ENCODE data around the gene TET2.

The TET2 gene

DNA sequence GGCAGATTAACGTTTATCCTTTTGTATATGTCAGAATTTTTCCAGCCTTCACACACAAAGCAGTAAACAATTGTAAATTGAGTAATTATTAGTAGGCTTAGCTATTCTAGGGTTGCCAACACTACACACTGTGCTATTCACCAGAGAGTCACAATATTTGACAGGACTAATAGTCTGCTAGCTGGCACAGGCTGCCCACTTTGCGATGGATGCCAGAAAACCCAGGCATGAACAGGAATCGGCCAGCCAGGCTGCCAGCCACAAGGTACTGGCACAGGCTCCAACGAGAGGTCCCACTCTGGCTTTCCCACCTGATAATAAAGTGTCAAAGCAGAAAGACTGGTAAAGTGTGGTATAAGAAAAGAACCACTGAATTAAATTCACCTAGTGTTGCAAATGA lies 94.8 kb downstream of the TET2 start:
- ChIA-PET POLR2A (ENCODE audit: low non-redundant PET) (no interaction called here), CTCF (interaction anchor here (0.6 kb wide), 2 partner anchors 293 to 376 kb away, joined by 3 to 4 read pairs; no protein-coding TSS in a partner anchor)
- no peak for DNase-seq (ENCODE audit: low spot score)
- TF ChIP-seq CTCF (conservative IDR thresholded peaks at IDR 0.05; ENCODE audit: low read depth): no peak
- no peak overlapping the region for H3K27ac ChIP-seq

DNA sequence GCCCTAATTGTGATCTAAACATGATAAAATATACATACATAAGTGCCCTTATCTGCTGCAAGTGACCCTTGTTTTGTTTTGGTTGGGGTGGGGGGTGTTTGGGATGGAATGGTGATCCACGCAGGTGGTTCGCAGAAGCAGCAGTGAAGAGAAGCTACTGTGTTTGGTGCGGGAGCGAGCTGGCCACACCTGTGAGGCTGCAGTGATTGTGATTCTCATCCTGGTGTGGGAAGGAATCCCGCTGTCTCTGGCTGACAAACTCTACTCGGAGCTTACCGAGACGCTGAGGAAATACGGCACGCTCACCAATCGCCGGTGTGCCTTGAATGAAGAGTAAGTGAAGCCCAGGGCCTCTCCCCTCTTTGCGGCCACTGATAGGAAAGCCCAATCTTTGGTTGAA lies 96.8 kb downstream of the TET2 start:
- CTCF ChIA-PET: interaction anchor here (0.6 to 0.9 kb wide), 2 partner anchors 15 to 691 kb away, joined by 3 to 5 read pairs; no protein-coding TSS in a partner anchor
- no peak for TF ChIP-seq CTCF (conservative IDR thresholded peaks at IDR 0.05; ENCODE audit: low read depth)
- POLR2A ChIA-PET (ENCODE audit: low non-redundant PET): no interaction called here
- no peak overlapping the region for H3K27ac ChIP-seq
- no peak for DNase-seq (ENCODE audit: low spot score)

- CTCF ChIA-PET: no interaction called here
- no peak overlapping the region for H3K27ac ChIP-seq
- TF ChIP-seq CTCF (conservative IDR thresholded peaks at IDR 0.05; ENCODE audit: low read depth): no peak
- no peak for DNase-seq (ENCODE audit: low spot score)
- POLR2A ChIA-PET (ENCODE audit: low non-redundant PET): no interaction called here
Measured at GRCh38 chr4:105246712-105247111, 100.0 kb downstream of the TET2 start.

DNA sequence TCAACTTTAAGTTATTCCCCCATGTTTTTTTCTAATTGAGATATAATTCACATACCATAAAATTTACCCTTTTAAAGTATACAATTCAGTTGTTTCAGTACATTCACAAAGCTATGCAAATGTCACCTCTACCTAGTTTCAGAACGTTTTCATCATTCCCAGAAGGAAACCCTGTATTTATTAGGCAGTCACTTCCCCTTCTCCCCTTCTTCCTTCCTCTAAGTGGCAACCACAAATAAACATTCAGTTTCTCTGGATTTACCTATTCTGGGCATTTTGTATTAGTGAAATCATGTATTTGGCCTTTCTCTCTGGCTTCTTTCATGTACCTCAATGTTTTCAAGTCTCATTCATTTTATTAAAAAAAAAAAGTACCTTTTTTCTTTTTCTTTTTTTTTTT lies 101.9 kb downstream of the TET2 start:
- CTCF ChIA-PET: no interaction called here
- H3K27ac ChIP-seq: no peak overlapping the region
- TF ChIP-seq CTCF (conservative IDR thresholded peaks at IDR 0.05; ENCODE audit: low read depth): no peak
- DNase-seq (ENCODE audit: low spot score): no peak
- POLR2A ChIA-PET (ENCODE audit: low non-redundant PET): interaction anchor here (0.7 kb wide), 1 partner anchor 13 kb away, joined by 4 read pairs; no protein-coding TSS in a partner anchor

- no peak overlapping the region for H3K27ac ChIP-seq
- no peak for TF ChIP-seq CTCF (conservative IDR thresholded peaks at IDR 0.05; ENCODE audit: low read depth)
- DNase-seq (ENCODE audit: low spot score): no peak
- POLR2A ChIA-PET (ENCODE audit: low non-redundant PET): no interaction called here
- CTCF ChIA-PET: interaction anchor here (0.6 to 0.8 kb wide), 3 partner anchors 15 to 327 kb away, joined by 3 to 4 read pairs (median 3); no protein-coding TSS in a partner anchor
Measured at GRCh38 chr4:105257817-105258495, 111.3 kb downstream of the TET2 start.

GRCh38 chr4:105265689-105266088 lies 119.0 kb downstream of the TET2 start:
- no peak overlapping the region for H3K27ac ChIP-seq
- DNase-seq (ENCODE audit: low spot score): no peak
- no peak for TF ChIP-seq CTCF (conservative IDR thresholded peaks at IDR 0.05; ENCODE audit: low read depth)
- POLR2A ChIA-PET (ENCODE audit: low non-redundant PET): no interaction called here
- CTCF ChIA-PET: no interaction called here
